Endodermal cell (in vitro differentiated cells): ENCODE measurements around the gene FBL. TPM values are rescaled to one million over a fixed set of nuclear protein-coding genes. Genes with fewer than 3 reads are reported as not detected.

ENCODE experiments used
- DNase-seq: peaks from one replicate; pipeline ENCODE4 v3.0.0-alpha.2; 2017
- H3K27ac ChIP-seq: 2 replicates; pipeline ENCODE4 v1.5.1; 2013; ENCODE audit warnings: mild to moderate bottlenecking, low read depth, low read length, moderate library complexity
- H3K27me3 ChIP-seq: 2 replicates; pipeline ENCODE4 v1.6.1; 2013; ENCODE audit warnings: mild to moderate bottlenecking, low read length, moderate library complexity; ENCODE audit not compliant: insufficient read depth, control insufficient read depth, poor library complexity, severe bottlenecking
- H3K36me3 ChIP-seq: 2 replicates; pipeline ENCODE4 v1.7.0; 2013; ENCODE audit warnings: mild to moderate bottlenecking, low read length, moderate library complexity; ENCODE audit not compliant: control insufficient read depth, insufficient read depth
- H3K4me1 ChIP-seq: one replicate; pipeline ENCODE4 v1.7.0; 2013; ENCODE audit warnings: low read length; ENCODE audit not compliant: control insufficient read depth, insufficient read depth
- H3K4me3 ChIP-seq: 2 replicates; pipeline ENCODE4 v1.5.1; 2013; ENCODE audit warnings: mild to moderate bottlenecking, low read length, moderate library complexity
- H3K9ac ChIP-seq: 2 replicates; pipeline ENCODE4 v1.6.1; 2013; ENCODE audit warnings: mild to moderate bottlenecking, low read length, moderate library complexity; ENCODE audit not compliant: poor library complexity, severe bottlenecking; ENCODE audit errors: extremely low read depth
- H3K9me3 ChIP-seq: 2 replicates; pipeline ENCODE4 v1.6.1; 2013; ENCODE audit warnings: mild to moderate bottlenecking, low read length, moderate library complexity; ENCODE audit not compliant: control insufficient read depth
- H3K27ac Mint-ChIP-seq: 2 replicates; pipeline ENCODE4 v1.8.0; 2020; ENCODE audit warnings: mixed read lengths
- H3K27me3 Mint-ChIP-seq: 2 replicates; pipeline ENCODE4 v1.8.0; 2021; ENCODE audit warnings: mild to moderate bottlenecking, mixed read lengths; ENCODE audit not compliant: insufficient read depth
- H3K36me3 Mint-ChIP-seq: 2 replicates; pipeline ENCODE4 v1.8.0; 2020; ENCODE audit warnings: low read depth, mixed read lengths
- H3K4me1 Mint-ChIP-seq: 2 replicates; pipeline ENCODE4 v1.8.0; 2020; ENCODE audit warnings: mixed read lengths
- H3K4me3 Mint-ChIP-seq: 2 replicates; pipeline ENCODE4 v1.8.0; 2020; ENCODE audit warnings: mild to moderate bottlenecking, moderate library complexity, mixed read lengths
- H3K9me3 Mint-ChIP-seq: 2 replicates; pipeline ENCODE4 v1.8.0; 2020; ENCODE audit warnings: mild to moderate bottlenecking, mixed read lengths
- WGBS, 2 experiments: methylation state at CpG; one replicate each; pipeline versions ENCODE4 v1.1.5 to v1.1.7; 2013; ENCODE audit warnings: missing lambda C conversion rate in 2 of 2, mixed read lengths in 1 of 2; ENCODE audit not compliant: insufficient coverage in 1 of 2, insufficient read length in 1 of 2; 5-methylcytosine and 5-hydroxymethylcytosine counted together
- total RNA-seq, 2 donors: library from RNA; stranded (reverse); fragmentation: NEBNext Ultra II Directional in 1 of 2; extraction: Animal tissue kit (Norgen Biotek cat#: 25700) in 1 of 2; gene quantifications; 2 replicates in 1 of 2; 3 replicates in 1 of 2; pipeline ENCODE4 v1.2.1, GENCODE V29; 2021
- TF ChIP-seq, protein P1 (sequence below): fragments of 200-600 bp; sonication (generic); conservative IDR thresholded peaks from 2 replicates; pipeline ENCODE4 v1.5.0; 2021; ENCODE audit warnings: antibody characterized with exemption, mild to moderate bottlenecking

FBL gene
- total RNA-seq, 2 donors from 2014 or later, result 356 to 387 TPM

DNA sequence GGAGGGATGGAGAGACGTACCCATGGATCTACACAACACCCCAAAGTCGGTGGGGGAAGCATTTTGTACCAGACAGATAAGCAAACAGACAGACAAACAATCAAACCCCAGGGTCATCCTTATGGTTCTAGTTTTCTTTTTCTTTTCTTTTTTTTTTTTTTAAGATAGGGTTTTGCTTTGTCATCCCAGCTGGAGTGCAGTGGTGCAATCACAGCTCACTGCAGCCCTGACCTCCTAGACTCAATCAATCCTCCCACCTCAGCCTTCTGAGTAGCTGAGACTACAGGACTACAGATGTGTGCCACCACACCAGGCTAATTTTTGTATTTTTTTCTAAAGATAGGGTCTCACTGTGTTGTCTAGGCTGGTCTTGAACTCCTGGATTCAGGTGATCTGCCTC is 17.9 kb upstream of the FBL start:
- H3K9me3 Mint-ChIP-seq, result no peaks in the 10 kb centered on the region
- no peak overlapping the region for H3K4me3 Mint-ChIP-seq
- Histone ChIP-seq H3K27me3 (no peaks in the 10 kb centered on the region), H3K4me3 (no peak overlapping the region), H3K27ac (no peak overlapping the region), H3K4me1 (no peaks in the 10 kb centered on the region), H3K36me3 (no peaks in the 10 kb centered on the region), H3K9me3 (no peaks in the 10 kb centered on the region), H3K9ac (no peak overlapping the region)
- H3K27me3 Mint-ChIP-seq, result no peaks in the 10 kb centered on the region
- no peaks in the 10 kb centered on the region for H3K4me1 Mint-ChIP-seq
- TF ChIP-seq, protein P1, sequence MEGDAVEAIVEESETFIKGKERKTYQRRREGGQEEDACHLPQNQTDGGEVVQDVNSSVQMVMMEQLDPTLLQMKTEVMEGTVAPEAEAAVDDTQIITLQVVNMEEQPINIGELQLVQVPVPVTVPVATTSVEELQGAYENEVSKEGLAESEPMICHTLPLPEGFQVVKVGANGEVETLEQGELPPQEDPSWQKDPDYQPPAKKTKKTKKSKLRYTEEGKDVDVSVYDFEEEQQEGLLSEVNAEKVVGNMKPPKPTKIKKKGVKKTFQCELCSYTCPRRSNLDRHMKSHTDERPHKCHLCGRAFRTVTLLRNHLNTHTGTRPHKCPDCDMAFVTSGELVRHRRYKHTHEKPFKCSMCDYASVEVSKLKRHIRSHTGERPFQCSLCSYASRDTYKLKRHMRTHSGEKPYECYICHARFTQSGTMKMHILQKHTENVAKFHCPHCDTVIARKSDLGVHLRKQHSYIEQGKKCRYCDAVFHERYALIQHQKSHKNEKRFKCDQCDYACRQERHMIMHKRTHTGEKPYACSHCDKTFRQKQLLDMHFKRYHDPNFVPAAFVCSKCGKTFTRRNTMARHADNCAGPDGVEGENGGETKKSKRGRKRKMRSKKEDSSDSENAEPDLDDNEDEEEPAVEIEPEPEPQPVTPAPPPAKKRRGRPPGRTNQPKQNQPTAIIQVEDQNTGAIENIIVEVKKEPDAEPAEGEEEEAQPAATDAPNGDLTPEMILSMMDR, result no peak
- DNase-seq, result no peak
- no peaks in the 10 kb centered on the region for H3K36me3 Mint-ChIP-seq
- H3K27ac Mint-ChIP-seq, result no peak overlapping the region
- WGBS, 2 experiments, result 71 to 88% methylated on average over 1 to 2 of the region's 2 CpGs

DNA sequence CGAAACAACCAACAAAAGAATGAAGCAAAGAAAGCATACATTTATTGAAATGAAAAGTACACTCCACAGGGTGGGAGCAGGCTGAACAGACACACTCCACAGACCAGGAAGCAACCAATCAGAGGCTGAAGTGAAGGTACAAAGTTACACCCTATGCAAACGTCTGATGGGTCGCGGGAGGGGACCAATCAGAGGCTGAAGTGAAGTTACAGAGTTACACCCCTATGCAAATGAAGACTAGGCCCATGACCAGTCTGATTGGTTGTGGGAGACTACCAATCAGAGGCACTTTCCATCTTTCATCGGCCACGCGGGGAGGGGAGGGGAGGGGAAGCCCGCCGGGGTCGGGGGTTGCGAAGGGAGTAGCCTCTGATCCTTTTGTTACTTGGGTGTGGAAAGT is 12.4 kb upstream of the FBL start:
- TF ChIP-seq, protein P1, result no peak
- Mint-ChIP-seq H3K4me3 (no peak overlapping the region), H3K27me3 (peaks cover 11% of the 10 kb centered on the region), H3K27ac (no peak overlapping the region), H3K9me3 (peaks cover 5% of the 10 kb centered on the region), H3K4me1 (no peaks in the 10 kb centered on the region), H3K36me3 (no peaks in the 10 kb centered on the region)
- Histone ChIP-seq H3K4me3 (no peak overlapping the region), H3K27ac (no peak overlapping the region), H3K9ac (no peak overlapping the region), H3K36me3 (no peaks in the 10 kb centered on the region), H3K9me3 (no peaks in the 10 kb centered on the region), H3K27me3 (no peaks in the 10 kb centered on the region), H3K4me1 (no peaks in the 10 kb centered on the region)
- peak; percentile 82 for DNase-seq
- 62 to 76% methylated on average over 3 to 9 of the region's 11 CpGs for WGBS, 2 experiments

DNA sequence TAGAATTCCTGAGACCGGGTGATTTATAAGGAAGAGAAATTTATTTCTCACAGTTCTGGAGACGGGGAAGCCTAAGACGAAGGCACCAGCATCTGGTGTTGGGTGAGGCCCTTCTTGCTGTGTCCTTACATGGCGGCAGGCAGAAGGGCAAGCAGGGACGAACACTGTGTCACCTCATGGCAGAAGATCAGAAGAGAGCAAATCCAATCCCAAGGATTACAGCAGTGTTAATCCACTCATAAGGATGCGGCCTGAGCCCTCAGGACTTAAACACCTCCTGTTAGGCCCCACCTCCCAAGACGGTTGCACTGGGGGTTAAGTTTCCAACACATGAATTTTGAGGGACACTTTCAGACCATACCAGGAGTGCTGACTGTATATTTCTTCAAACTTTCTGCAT is 6.7 kb upstream of the FBL start:
- Histone ChIP-seq H3K4me1 (no peaks in the 10 kb centered on the region), H3K27me3 (no peaks in the 10 kb centered on the region), H3K9me3 (no peaks in the 10 kb centered on the region), H3K9ac (no peak overlapping the region), H3K27ac (no peak overlapping the region), H3K36me3 (no peaks in the 10 kb centered on the region), H3K4me3 (no peak overlapping the region)
- H3K36me3 Mint-ChIP-seq, result no peaks in the 10 kb centered on the region
- H3K27ac Mint-ChIP-seq, result no peak overlapping the region
- 89 to 91% methylated on average over 7 of the region's 7 CpGs for WGBS, 2 experiments
- TF ChIP-seq, protein P1, result no peak
- DNase-seq, result no peak
- H3K27me3 Mint-ChIP-seq, result peaks cover 18% of the 10 kb centered on the region
- H3K9me3 Mint-ChIP-seq, result no peaks in the 10 kb centered on the region
- H3K4me1 Mint-ChIP-seq, result peaks cover 10% of the 10 kb centered on the region
- H3K4me3 Mint-ChIP-seq, result no peak overlapping the region
